Neural progenitor cell (in vitro differentiated cells): ENCODE measurements around the gene CHD6. TPM values are rescaled to one million over a fixed set of nuclear protein-coding genes. Genes with fewer than 3 reads are reported as not detected.

Experiments
- DNase-seq: peaks from one replicate; pipeline ENCODE4 v3.0.0-alpha.2; 2016; ENCODE audit warnings: low spot score
- H2AFZ ChIP-seq: fragments of 200-600 bp; sonication (generic); replicated peaks from 2 replicates; pipeline ENCODE4 v1.6.1; 2016; ENCODE audit warnings: antibody characterized with exemption
- H3F3A ChIP-seq: fragments of 200-600 bp; sonication (generic); 2 replicates; pipeline ENCODE4 v1.6.1; 2016; ENCODE audit warnings: antibody characterized with exemption, low read depth
- H3K27ac ChIP-seq: fragments of 200-600 bp; sonication (generic); 2 replicates; pipeline ENCODE4 v1.5.1; 2016; ENCODE audit warnings: mild to moderate bottlenecking
- H3K27me3 ChIP-seq: fragments of 200-600 bp; sonication (generic); 2 replicates; pipeline ENCODE4 v1.6.1; 2016; ENCODE audit warnings: mild to moderate bottlenecking, moderate library complexity
- H3K36me3 ChIP-seq: fragments of 200-600 bp; sonication (generic); 2 replicates; pipeline ENCODE4 v1.5.1; 2016
- H3K4me1 ChIP-seq: fragments of 200-600 bp; sonication (generic); 2 replicates; pipeline ENCODE4 v1.6.1; 2016; ENCODE audit warnings: mixed run types
- H3K4me2 ChIP-seq: fragments of 200-600 bp; sonication (generic); 2 replicates; pipeline ENCODE4 v1.6.1; 2016
- H3K4me3 ChIP-seq: fragments of 200-600 bp; sonication (generic); 2 replicates; pipeline ENCODE4 v1.5.1; 2016
- H3K79me2 ChIP-seq: fragments of 200-600 bp; sonication (generic); 2 replicates; pipeline ENCODE4 v1.6.1; 2016; ENCODE audit warnings: low read depth
- H3K9ac ChIP-seq: fragments of 200-600 bp; sonication (generic); 2 replicates; pipeline ENCODE4 v1.6.1; 2016
- H3K9me3 ChIP-seq: fragments of 200-600 bp; sonication (generic); 2 replicates; pipeline ENCODE4 v1.5.1; 2016; ENCODE audit warnings: low read depth
- H4K20me1 ChIP-seq: fragments of 200-600 bp; sonication (generic); 2 replicates; pipeline ENCODE4 v1.6.1; 2016; ENCODE audit warnings: low read depth
- H3K27ac Mint-ChIP-seq: 3 replicates; pipeline ENCODE4 v1.8.0; 2021; ENCODE audit warnings: mixed read lengths
- H3K27me3 Mint-ChIP-seq: 2 replicates; pipeline ENCODE4 v1.8.0; 2022; ENCODE audit warnings: low read depth, mild to moderate bottlenecking, inconsistent platforms, moderate library complexity, mixed read lengths; ENCODE audit not compliant: insufficient read depth
- H3K36me3 Mint-ChIP-seq: 3 replicates; pipeline ENCODE4 v1.8.0; 2021; ENCODE audit warnings: mixed read lengths
- H3K4me1 Mint-ChIP-seq: 3 replicates; pipeline ENCODE4 v1.8.0; 2021; ENCODE audit warnings: mixed read lengths
- H3K4me3 Mint-ChIP-seq: 3 replicates; pipeline ENCODE4 v1.8.0; 2021; ENCODE audit warnings: mild to moderate bottlenecking, moderate library complexity, mixed read lengths
- H3K9me3 Mint-ChIP-seq: 3 replicates; pipeline ENCODE4 v1.8.0; 2020; ENCODE audit warnings: mixed read lengths
- CTCF ChIP-seq: fragments of 200-600 bp; sonication (generic); IDR thresholded peaks from 2 replicates; pipeline ENCODE4 v1.5.1; 2017; ENCODE audit warnings: antibody characterized with exemption, mild to moderate bottlenecking
- EZH2 ChIP-seq: fragments of 200-600 bp; sonication (generic); IDR thresholded peaks from 2 replicates; pipeline ENCODE4 v1.6.1; 2017; ENCODE audit warnings: antibody characterized with exemption, mild to moderate bottlenecking, moderate library complexity
- EZH2phosphoT487 ChIP-seq: fragments of 200-600 bp; sonication (generic); IDR thresholded peaks from 2 replicates; pipeline ENCODE4 v1.6.1; 2017; ENCODE audit warnings: antibody characterized with exemption
- total RNA-seq: library from RNA; depleted of rRNA; stranded (reverse); fragments of >200 nt; gene quantifications from 2 replicates; pipeline ENCODE4 v1.2.3, GENCODE V29; 2015; ENCODE audit warnings: low replicate concordance

CHD6 gene
- total RNA-seq, 1 donor from 2014 or later, result 76.1 TPM

GRCh38 chr20:41494451-41494850 lies 123.7 kb downstream of the CHD6 start:
- H3K9me3 Mint-ChIP-seq, result no peaks in the 10 kb centered on the region
- Histone ChIP-seq H4K20me1 (no peaks in the 10 kb centered on the region), H3K4me1 (no peaks in the 10 kb centered on the region), H3K9me3 (no peaks in the 10 kb centered on the region), H3K4me2 (no peak overlapping the region), H3K27me3 (no peaks in the 10 kb centered on the region), H3K4me3 (no peak overlapping the region), H3F3A (no peaks in the 10 kb centered on the region), H3K79me2 (no peaks in the 10 kb centered on the region), H3K9ac (no peak overlapping the region), H2AFZ (no peak overlapping the region), H3K36me3 (peaks cover 15% of the 10 kb centered on the region), H3K27ac (no peak overlapping the region)
- no peak for DNase-seq
- no peaks in the 10 kb centered on the region for H3K4me1 Mint-ChIP-seq
- no peak overlapping the region for H3K27ac Mint-ChIP-seq
- TF ChIP-seq EZH2phosphoT487 (no peak), CTCF (no peak), EZH2 (no peak)
- no peak overlapping the region for H3K4me3 Mint-ChIP-seq
- H3K36me3 Mint-ChIP-seq, result peaks cover 23% of the 10 kb centered on the region
- H3K27me3 Mint-ChIP-seq, result no peaks in the 10 kb centered on the region

GRCh38 chr20:41483553-41483930 lies 134.6 kb downstream of the CHD6 start:
- Mint-ChIP-seq H3K36me3 (peaks cover 45% of the 10 kb centered on the region), H3K27ac (no peak overlapping the region), H3K4me3 (no peak overlapping the region)

GRCh38 chr20:41482647-41483552 lies 135.3 kb downstream of the CHD6 start:
- H3K9me3 ChIP-seq, result no peaks in the 10 kb centered on the region
- H2AFZ ChIP-seq, result no peak overlapping the region
- Mint-ChIP-seq H3K36me3 (peaks cover 45% of the 10 kb centered on the region), H3K4me3 (no peak overlapping the region), H3K27me3 (no peaks in the 10 kb centered on the region), H3K27ac (no peak overlapping the region), H3K4me1 (no peaks in the 10 kb centered on the region), H3K9me3 (peaks cover 8% of the 10 kb centered on the region)
- no peaks in the 10 kb centered on the region for H3F3A ChIP-seq
- H3K4me1 ChIP-seq, result no peaks in the 10 kb centered on the region
- H3K9ac ChIP-seq, result no peak overlapping the region
- H3K36me3 ChIP-seq, result peaks cover 28% of the 10 kb centered on the region
- no peaks in the 10 kb centered on the region for H3K27me3 ChIP-seq
- no peak overlapping the region for H3K4me3 ChIP-seq
- no peak for DNase-seq
- H4K20me1 ChIP-seq, result no peaks in the 10 kb centered on the region
- H3K4me2 ChIP-seq, result no peak overlapping the region
- no peak overlapping the region for H3K27ac ChIP-seq
- no peaks in the 10 kb centered on the region for H3K79me2 ChIP-seq
- TF ChIP-seq CTCF (no peak), EZH2 (no peak)

More at GRCh38 chr20:41483553-41483930, 134.6 kb downstream of the CHD6 start:
- Histone ChIP-seq H3K9ac (no peak overlapping the region), H3K79me2 (no peaks in the 10 kb centered on the region), H3K27me3 (no peaks in the 10 kb centered on the region), H3K27ac (no peak overlapping the region), H2AFZ (no peak overlapping the region), H3K4me3 (no peak overlapping the region), H3K9me3 (no peaks in the 10 kb centered on the region), H3K36me3 (peaks cover 28% of the 10 kb centered on the region), H3K4me1 (no peaks in the 10 kb centered on the region), H3F3A (no peaks in the 10 kb centered on the region), H3K4me2 (no peak overlapping the region), H4K20me1 (no peaks in the 10 kb centered on the region)
- DNase-seq, result no peak
- Mint-ChIP-seq H3K4me1 (no peaks in the 10 kb centered on the region), H3K9me3 (peaks cover 8% of the 10 kb centered on the region), H3K27me3 (no peaks in the 10 kb centered on the region)
- TF ChIP-seq EZH2, result no peak
- TF ChIP-seq EZH2phosphoT487, result no peak
- TF ChIP-seq CTCF, result no peak
